ENCODE results near the gene LSR. TPM values are rescaled to one million over a fixed set of nuclear protein-coding genes. Genes with fewer than 3 reads are reported as not detected.
A peak's percentile ranks its signal among the peaks of the same experiment; 100 is the strongest.

Gene LSR
- total RNA-seq, 1 donor from 2014 or later: 54.7 TPM

GRCh38 chr19:35260694-35261304 is 12.0 kb downstream of the LSR start:
- H3K36me3 Mint-ChIP-seq: peaks cover 7% of the 10 kb centered on the region
- H3K27ac Mint-ChIP-seq: no peak overlapping the region
- no peak overlapping the region for H3K4me3 Mint-ChIP-seq
- peaks cover 23% of the 10 kb centered on the region for H3K4me1 Mint-ChIP-seq
- no peaks in the 10 kb centered on the region for H3K9me3 Mint-ChIP-seq
- TF ChIP-seq CTCF (IDR thresholded peaks at IDR 0.05; ENCODE audit: unreplicated experiment): no peak
- no peaks in the 10 kb centered on the region for H3K27me3 Mint-ChIP-seq (ENCODE audit: low read depth)
- no peak for DNase-seq (ENCODE audit: low spot score in 2 of 2, unreplicated experiment in 2 of 2)

- Mint-ChIP-seq H3K4me1 (peaks cover 23% of the 10 kb centered on the region), H3K36me3 (peaks cover 7% of the 10 kb centered on the region), H3K27ac (no peak overlapping the region), H3K4me3 (no peak overlapping the region), H3K9me3 (no peaks in the 10 kb centered on the region), H3K27me3 (ENCODE audit: low read depth) (no peaks in the 10 kb centered on the region)
- DNase-seq (ENCODE audit: low spot score in 2 of 2, unreplicated experiment in 2 of 2): peak in 1 of 2 experiments; percentile 36
- TF ChIP-seq CTCF (IDR thresholded peaks at IDR 0.05; ENCODE audit: unreplicated experiment): no peak
Measured at GRCh38 chr19:35261356-35262100, 12.7 kb downstream of the LSR start.

DNA sequence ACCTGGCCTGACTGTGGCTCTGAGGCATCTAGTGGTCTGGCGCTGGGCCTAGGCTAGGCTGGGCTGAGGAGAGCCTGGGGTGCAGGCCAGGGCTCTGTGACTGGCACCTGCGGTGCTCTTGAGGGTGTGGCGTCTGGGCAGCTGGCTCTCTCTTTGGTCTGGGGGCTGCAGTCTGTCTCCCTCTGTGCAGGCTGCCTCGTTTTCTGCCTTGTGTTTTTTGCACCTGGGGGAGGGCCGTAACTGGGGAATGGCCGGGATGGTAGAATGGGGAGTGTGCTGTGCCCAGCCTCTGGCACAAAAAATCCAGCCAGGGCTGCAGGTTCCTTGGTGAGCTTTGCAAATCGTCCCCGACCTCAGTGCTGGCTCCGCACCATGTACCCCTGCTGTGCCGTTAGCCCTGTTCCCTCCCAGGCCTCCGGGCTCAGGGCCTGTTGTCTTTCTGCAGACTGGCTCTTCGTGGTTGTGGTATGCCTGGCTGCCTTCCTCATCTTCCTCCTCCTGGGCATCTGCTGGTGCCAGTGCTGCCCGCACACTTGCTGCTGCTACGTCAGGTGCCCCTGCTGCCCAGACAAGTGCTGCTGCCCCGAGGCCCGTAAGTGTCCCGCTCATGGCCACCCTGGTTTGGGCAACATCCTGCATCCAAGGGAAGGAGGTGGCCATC is 13.4 kb downstream of the LSR start:
- DNase-seq (ENCODE audit: low spot score in 2 of 2, unreplicated experiment in 2 of 2): peak in 1 of 2 experiments; percentile 33
- H3K27ac Mint-ChIP-seq: no peak overlapping the region
- no peak for TF ChIP-seq CTCF (IDR thresholded peaks at IDR 0.05; ENCODE audit: unreplicated experiment)
- H3K4me3 Mint-ChIP-seq: no peak overlapping the region
- no peaks in the 10 kb centered on the region for H3K9me3 Mint-ChIP-seq
- H3K4me1 Mint-ChIP-seq: peaks cover 20% of the 10 kb centered on the region
- no peaks in the 10 kb centered on the region for H3K27me3 Mint-ChIP-seq (ENCODE audit: low read depth)
- peaks cover 7% of the 10 kb centered on the region for H3K36me3 Mint-ChIP-seq

DNA sequence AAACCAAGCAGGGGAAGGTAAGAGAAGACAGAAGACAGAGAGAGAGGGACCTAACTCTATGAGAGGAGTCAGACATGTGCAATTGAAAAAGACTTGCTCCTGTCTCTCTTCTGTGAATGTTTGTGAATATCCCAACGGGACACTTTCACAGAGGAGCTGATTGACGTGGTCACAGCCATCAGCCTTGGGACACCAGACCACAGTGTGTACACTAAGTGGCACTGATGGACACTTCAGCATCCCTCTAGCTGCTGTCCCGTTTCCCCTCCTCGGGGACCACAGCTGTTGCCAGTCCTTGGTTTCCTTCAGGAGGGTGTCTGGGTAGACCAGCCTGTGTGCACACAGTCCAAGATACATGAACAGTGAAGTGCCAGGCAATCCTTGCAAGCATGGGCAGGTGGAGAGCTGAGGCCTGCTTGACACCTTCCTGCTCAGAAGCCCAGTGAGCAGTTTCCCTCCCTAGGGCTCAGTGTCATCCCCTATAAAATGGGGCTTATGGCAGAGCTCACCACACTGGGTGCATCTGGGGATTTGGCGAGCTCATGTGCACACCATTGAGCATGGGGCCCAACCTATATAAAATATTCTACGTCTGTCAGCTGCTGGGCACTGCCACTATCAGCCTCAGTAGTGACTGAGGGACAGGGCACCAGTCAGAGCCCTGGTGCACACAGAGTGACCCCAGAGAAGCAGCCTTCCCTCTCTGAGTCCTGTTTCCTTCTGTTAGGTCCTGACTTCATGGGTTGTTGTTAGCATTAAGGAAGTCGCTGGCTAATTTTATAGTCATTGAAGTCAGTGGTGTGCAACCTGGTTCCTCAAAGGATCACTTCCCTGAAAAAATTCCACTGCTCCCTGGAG is 15.7 kb downstream of the LSR start:
- DNase-seq (ENCODE audit: low spot score in 2 of 2, unreplicated experiment in 2 of 2): no peak
- no peaks in the 10 kb centered on the region for H3K27me3 Mint-ChIP-seq (ENCODE audit: low read depth)
- H3K36me3 Mint-ChIP-seq: peaks cover 7% of the 10 kb centered on the region
- no peak overlapping the region for H3K4me3 Mint-ChIP-seq
- H3K27ac Mint-ChIP-seq: peak overlapping the region; percentile 17
- no peak for TF ChIP-seq CTCF (IDR thresholded peaks at IDR 0.05; ENCODE audit: unreplicated experiment)
- H3K9me3 Mint-ChIP-seq: no peaks in the 10 kb centered on the region
- H3K4me1 Mint-ChIP-seq: peaks cover 14% of the 10 kb centered on the region

DNA sequence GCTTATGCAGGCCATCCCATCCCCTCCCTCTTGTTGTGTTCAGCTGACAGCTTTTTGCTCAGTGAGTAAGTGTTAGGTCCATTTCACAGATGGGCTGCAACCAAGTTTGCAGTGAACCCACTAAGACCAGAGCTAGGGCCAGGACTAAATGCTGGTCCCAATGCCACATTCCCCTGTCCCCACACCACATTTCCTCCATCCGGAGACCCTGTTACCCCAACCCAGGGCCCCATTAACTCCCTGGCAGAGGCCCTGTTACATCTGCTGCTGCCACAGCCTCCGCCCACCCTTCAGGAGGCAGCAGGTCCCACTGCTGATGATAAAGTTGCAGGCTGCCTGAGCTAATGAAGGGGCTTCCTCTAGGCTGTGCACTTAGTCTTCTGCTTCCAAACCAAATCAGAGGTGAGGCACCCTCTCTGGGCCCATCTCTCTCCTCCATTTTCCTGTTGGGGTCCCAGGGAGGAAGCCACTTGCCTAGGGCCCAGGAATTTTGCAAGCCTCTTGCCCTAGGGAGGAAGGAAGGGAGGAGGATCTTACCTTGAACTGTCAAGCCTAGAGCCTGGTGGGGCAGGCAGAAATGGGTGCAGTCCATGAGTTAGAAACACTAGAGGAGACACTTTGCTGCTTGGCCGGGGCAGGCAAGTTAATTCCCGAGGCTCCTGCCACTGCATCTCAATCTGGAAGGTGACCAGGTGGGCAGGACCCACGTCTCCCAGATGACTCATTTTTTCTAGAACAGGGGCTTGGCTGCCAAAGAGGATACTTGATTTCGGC is 16.5 kb downstream of the LSR start:
- Mint-ChIP-seq H3K4me3 (peak overlapping the region; percentile 93), H3K27me3 (ENCODE audit: low read depth) (no peaks in the 10 kb centered on the region), H3K36me3 (peaks cover 4% of the 10 kb centered on the region), H3K4me1 (peaks cover 19% of the 10 kb centered on the region), H3K27ac (peak overlapping the region; percentile 86), H3K9me3 (no peaks in the 10 kb centered on the region)
- no peak for TF ChIP-seq CTCF (IDR thresholded peaks at IDR 0.05; ENCODE audit: unreplicated experiment)
- DNase-seq (ENCODE audit: low spot score in 2 of 2, unreplicated experiment in 2 of 2): no peak
